MM.1S (cell line): ENCODE results near the gene TUBGCP6.

Source experiments
- DNase-seq: peaks from one replicate; pipeline ENCODE4 v3.0.0-alpha.2; 2015
- H2AFZ ChIP-seq: fragments of 300-600 bp; sonication (generic); 2 replicates; pipeline ENCODE4 v1.6.0; 2016; ENCODE audit warnings: antibody characterized with exemption, low read length
- H3F3A ChIP-seq: fragments of 300-600 bp; sonication (generic); 2 replicates; pipeline ENCODE4 v1.6.1; 2016; ENCODE audit warnings: mild to moderate bottlenecking, antibody characterized with exemption, low read length, moderate library complexity, mixed read lengths; ENCODE audit not compliant: insufficient read depth
- H3K27ac ChIP-seq: fragments of 300-600 bp; sonication (generic); 2 replicates; pipeline ENCODE4 v1.5.1; 2016; ENCODE audit warnings: mild to moderate bottlenecking, low read length
- H3K27me3 ChIP-seq: fragments of 300-600 bp; sonication (generic); replicated peaks from 2 replicates; pipeline ENCODE4 v1.6.0; 2016; ENCODE audit warnings: low read length; ENCODE audit not compliant: insufficient read depth
- H3K36me3 ChIP-seq: fragments of 300-600 bp; sonication (generic); replicated peaks from 2 replicates; pipeline ENCODE4 v1.6.1; 2016; ENCODE audit warnings: mild to moderate bottlenecking, low read length, mixed read lengths; ENCODE audit not compliant: insufficient read depth
- H3K4me1 ChIP-seq: fragments of 300-600 bp; sonication (generic); 2 replicates; pipeline ENCODE4 v1.6.1; 2016; ENCODE audit warnings: low read length, mixed read lengths
- H3K4me2 ChIP-seq: fragments of 300-600 bp; sonication (generic); 2 replicates; pipeline ENCODE4 v1.6.0; 2016; ENCODE audit warnings: low read depth, low read length
- H3K4me3 ChIP-seq: fragments of 300-600 bp; sonication (generic); 2 replicates; pipeline ENCODE4 v1.5.1; 2016; ENCODE audit warnings: low read length, mixed read lengths
- H3K79me2 ChIP-seq: fragments of 300-600 bp; sonication (generic); 2 replicates; pipeline ENCODE4 v1.6.1; 2016; ENCODE audit warnings: mixed run types, low read length, mixed read lengths
- H3K9ac ChIP-seq: fragments of 300-600 bp; sonication (generic); 2 replicates; pipeline ENCODE4 v1.6.1; 2016; ENCODE audit warnings: low read length, mixed read lengths
- H3K9me2 ChIP-seq: fragments of 300-600 bp; sonication (generic); replicated peaks from 2 replicates; pipeline ENCODE4 v1.6.1; 2016; ENCODE audit warnings: mild to moderate bottlenecking, low read length, mixed read lengths; ENCODE audit not compliant: insufficient read depth
- H3K9me3 ChIP-seq: fragments of 300-600 bp; sonication (generic); replicated peaks from 2 replicates; pipeline ENCODE4 v1.6.1; 2016; ENCODE audit warnings: mild to moderate bottlenecking, low read length, mixed read lengths; ENCODE audit not compliant: insufficient read depth
- H4K20me1 ChIP-seq: fragments of 300-600 bp; sonication (generic); 2 replicates; pipeline ENCODE4 v1.6.1; 2016; ENCODE audit warnings: mild to moderate bottlenecking, low read length, moderate library complexity, mixed read lengths; ENCODE audit not compliant: insufficient read depth
- EZH2 ChIP-seq: fragments of 300-600 bp; sonication (generic); optimal IDR thresholded peaks from 2 replicates; pipeline ENCODE3; 2017; ENCODE audit warnings: low read depth, mild to moderate bottlenecking, antibody characterized with exemption, low read length, mixed read lengths
- EZH2phosphoT487 ChIP-seq: fragments of 300-600 bp; sonication (generic); IDR thresholded peaks from 2 replicates; pipeline ENCODE4 v1.6.1; 2018; ENCODE audit warnings: antibody characterized with exemption, low read length
- TF ChIP-seq, protein P1 (sequence below): fragments of 300-600 bp; sonication (generic); IDR thresholded peaks from 2 replicates; pipeline ENCODE4 v1.5.1; 2016; ENCODE audit warnings: antibody characterized with exemption, low read length, mixed read lengths

TUBGCP6 gene

DNA sequence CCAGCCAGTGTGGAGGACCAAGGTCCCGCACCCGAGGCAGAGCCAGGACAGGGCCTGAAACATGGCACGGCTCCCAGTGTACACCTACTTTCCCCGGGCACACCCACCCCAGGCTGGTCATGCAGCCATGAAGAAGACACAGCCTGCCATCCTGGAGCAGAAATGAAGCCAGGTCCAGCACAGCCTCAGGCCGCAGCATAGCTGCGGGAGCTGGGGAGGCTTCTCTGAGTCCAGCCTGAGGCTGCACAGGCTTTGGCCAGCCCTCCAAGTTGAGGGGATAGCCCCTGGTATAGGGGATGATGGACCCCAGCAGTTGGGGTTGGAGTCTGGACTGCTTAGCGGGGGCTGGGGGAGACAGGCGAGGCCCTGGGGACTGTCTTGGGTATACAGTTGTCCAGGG lies 9.1 kb upstream of the TUBGCP6 start:
- TF ChIP-seq, protein P1, sequence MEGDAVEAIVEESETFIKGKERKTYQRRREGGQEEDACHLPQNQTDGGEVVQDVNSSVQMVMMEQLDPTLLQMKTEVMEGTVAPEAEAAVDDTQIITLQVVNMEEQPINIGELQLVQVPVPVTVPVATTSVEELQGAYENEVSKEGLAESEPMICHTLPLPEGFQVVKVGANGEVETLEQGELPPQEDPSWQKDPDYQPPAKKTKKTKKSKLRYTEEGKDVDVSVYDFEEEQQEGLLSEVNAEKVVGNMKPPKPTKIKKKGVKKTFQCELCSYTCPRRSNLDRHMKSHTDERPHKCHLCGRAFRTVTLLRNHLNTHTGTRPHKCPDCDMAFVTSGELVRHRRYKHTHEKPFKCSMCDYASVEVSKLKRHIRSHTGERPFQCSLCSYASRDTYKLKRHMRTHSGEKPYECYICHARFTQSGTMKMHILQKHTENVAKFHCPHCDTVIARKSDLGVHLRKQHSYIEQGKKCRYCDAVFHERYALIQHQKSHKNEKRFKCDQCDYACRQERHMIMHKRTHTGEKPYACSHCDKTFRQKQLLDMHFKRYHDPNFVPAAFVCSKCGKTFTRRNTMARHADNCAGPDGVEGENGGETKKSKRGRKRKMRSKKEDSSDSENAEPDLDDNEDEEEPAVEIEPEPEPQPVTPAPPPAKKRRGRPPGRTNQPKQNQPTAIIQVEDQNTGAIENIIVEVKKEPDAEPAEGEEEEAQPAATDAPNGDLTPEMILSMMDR = no peak
- TF ChIP-seq EZH2 (no peak), EZH2phosphoT487 (no peak)
- Histone ChIP-seq H3K9me2 (no peaks in the 10 kb centered on the region), H3K27me3 (no peaks in the 10 kb centered on the region), H3K36me3 (no peaks in the 10 kb centered on the region), H3K9ac (no peak overlapping the region), H3K4me1 (peaks cover 9% of the 10 kb centered on the region), H3K4me3 (no peak overlapping the region), H2AFZ (no peak overlapping the region), H3K79me2 (peaks cover 17% of the 10 kb centered on the region), H3F3A (peaks cover 20% of the 10 kb centered on the region), H3K4me2 (no peak overlapping the region), H4K20me1 (no peaks in the 10 kb centered on the region), H3K9me3 (no peaks in the 10 kb centered on the region), H3K27ac (no peak overlapping the region)
- no peak for DNase-seq

- Histone ChIP-seq H3K27me3 (no peaks in the 10 kb centered on the region), H4K20me1 (no peaks in the 10 kb centered on the region), H2AFZ (no peak overlapping the region), H3K9me3 (no peaks in the 10 kb centered on the region), H3K4me3 (no peak overlapping the region), H3K36me3 (no peaks in the 10 kb centered on the region), H3K27ac (no peak overlapping the region), H3K79me2 (peaks cover 15% of the 10 kb centered on the region), H3F3A (peaks cover 20% of the 10 kb centered on the region), H3K4me2 (no peak overlapping the region), H3K4me1 (peaks cover 12% of the 10 kb centered on the region), H3K9ac (no peak overlapping the region), H3K9me2 (no peaks in the 10 kb centered on the region)
- DNase-seq = no peak
- TF ChIP-seq, protein P1 = no peak
- TF ChIP-seq EZH2 (no peak), EZH2phosphoT487 (no peak)
Observed at GRCh38 chr22:50253046-50253915, 8.5 kb upstream of the TUBGCP6 start.

DNA sequence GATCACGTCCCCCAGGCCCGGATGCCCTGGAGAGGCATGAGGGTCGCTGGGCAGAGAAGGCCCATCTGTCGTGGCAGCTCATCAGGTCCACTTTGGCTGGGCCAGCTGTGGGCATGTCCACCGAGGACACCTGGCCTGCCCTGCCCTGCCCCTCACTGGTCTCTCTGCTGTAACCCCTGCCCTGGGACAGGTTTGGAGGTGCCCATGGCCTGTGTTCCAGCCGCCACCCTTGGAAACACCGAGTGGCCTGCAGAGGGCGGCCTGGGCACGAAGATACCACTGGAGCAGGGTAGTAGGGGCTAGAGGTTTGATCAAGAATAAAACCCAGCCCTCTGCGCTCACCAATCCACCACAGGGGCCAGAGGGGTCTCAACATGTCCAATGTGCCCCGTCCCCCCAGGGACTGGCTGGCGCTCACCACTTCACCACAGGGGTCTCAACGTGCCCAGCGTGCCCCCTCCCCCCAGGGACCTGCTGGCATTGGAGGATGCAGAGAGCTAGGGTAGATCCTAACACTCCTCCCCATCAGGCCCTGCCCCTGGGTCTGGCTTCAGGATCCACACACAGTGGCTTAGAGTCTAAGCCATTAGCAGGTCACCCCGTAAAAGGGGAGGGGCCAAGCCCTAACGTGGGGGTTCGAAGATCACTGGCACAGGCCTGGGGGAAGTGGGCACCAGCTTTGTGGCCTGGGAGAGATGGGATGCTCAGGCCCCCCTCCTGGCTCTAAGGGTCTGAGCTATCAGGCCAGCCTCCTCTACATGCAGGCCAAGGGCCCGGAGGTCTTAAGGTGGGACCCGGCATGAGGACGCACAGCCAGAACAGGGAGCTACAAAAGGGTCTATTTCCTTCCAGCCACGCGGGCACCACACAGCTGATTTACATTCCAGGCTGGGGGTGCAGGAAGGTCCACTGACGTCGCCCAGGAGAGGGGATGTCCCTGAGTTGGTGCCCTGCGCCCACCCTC lies 7.5 kb upstream of the TUBGCP6 start:
- TF ChIP-seq, protein P1 = peak; percentile 60
- TF ChIP-seq EZH2phosphoT487 (no peak), EZH2 (no peak)
- Histone ChIP-seq H3K9me3 (no peaks in the 10 kb centered on the region), H2AFZ (no peak overlapping the region), H3K9me2 (no peaks in the 10 kb centered on the region), H3K4me3 (no peak overlapping the region), H3K27ac (no peak overlapping the region), H3K27me3 (no peaks in the 10 kb centered on the region), H3K9ac (no peak overlapping the region), H3F3A (peaks cover 22% of the 10 kb centered on the region), H3K36me3 (no peaks in the 10 kb centered on the region), H3K79me2 (peaks cover 18% of the 10 kb centered on the region), H3K4me2 (no peak overlapping the region), H3K4me1 (peaks cover 21% of the 10 kb centered on the region), H4K20me1 (no peaks in the 10 kb centered on the region)
- DNase-seq = peak; percentile 53
